Measurements from ENCODE around the gene C7orf33.
"Not testable (repeated sequence)": the region's sequence is repeated elsewhere in the genome, so short reads cannot be mapped to it uniquely, and the experiment has no call there.

C7orf33 gene

DNA sequence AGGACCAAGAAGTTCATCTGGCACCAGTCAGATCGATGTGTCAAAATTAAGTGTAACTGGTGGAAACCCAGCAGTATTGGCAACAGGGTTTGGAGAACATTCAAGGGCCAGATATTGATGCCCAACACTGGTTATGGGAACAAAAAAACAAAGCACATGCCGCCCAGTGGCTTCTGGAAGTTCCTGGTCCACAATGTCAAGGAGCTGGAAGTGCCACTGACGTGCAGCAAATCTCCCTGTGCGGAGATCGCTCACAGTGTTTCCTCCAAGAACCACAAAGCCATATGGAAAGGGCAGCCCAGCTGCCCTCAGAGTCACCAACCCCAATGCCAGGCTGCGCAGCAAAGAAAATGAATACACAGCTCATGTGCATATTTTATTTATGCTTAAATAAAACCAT lies 10.1 kb upstream of the C7orf33 start:
- DNase-seq (ENCODE audit: low read depth in 2 of 2), result no peak

DNA sequence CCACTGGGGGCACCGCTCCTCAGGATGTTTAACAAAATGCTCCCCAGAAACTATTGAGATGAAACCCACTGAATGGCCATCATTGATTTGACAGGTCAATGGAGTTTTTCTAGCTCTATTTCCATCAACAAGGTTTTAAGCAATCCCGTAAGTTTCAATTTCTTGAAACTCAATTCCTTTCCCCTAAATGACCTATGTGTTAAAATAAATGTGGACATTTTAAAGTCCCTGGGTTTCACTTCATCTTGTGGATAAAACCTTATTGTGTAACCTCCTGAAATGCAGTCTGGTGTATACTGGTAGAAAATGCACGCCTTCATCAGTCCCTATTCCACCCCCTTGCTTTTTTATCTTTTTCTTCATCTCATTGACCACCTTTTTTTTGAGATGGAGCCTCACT lies 8.9 kb upstream of the C7orf33 start:
- DNase-seq (ENCODE audit: low read depth in 2 of 2), result no peak

DNA sequence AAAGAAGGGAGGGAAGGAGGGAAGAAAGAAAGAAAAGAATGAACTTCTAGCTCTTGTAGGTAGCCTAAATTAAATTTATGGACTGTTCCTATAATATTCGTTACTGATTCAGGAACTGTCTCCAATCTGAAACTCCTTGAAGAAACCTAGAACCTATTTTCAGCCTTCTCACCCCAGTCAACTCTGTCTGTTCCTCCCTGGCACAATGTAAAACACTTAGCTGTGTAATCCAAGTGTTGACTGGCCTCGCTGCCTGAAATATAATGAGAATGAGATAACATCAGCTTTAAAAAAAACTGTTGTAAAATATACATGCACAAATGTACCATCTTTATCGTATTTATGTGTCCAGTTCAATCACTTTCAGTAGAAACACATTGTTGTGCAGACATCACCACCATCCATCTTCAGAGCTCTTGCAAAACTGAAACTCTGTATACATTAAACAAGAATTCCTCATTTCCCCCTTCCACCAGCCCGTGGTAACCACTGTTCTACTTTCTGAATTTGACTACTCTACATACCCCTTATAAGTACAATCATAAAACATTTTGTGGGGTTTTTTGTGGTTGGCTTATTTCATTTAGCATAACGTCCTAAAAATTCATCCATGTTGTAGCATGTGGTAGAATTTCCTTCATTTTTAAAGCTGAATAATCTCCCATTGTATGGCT lies 6.3 kb upstream of the C7orf33 start:
- DNase-seq (ENCODE audit: low read depth in 2 of 2), result peak in 1 of 2 donors; percentile 16

DNA sequence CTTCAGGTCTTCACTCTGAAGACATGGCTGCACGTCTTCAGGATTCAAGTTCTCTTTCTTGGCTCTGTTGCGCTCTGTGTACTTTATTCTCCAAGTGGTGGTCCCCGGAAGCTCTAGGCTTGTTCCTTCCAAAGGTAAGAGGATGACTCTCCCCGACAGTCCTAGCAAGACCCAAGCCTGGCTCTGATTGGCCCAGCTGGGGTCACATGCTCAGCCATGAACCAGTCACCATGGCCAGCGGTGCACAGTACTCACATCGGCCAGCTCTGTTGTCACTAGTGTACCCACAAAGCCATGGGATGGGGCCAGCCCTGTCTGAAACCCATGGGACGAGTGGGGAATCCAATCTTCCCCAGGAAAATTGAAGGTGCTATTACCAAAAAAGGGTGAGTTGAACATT lies 5.2 kb upstream of the C7orf33 start:
- no peak for DNase-seq (ENCODE audit: low read depth in 2 of 2)

DNA sequence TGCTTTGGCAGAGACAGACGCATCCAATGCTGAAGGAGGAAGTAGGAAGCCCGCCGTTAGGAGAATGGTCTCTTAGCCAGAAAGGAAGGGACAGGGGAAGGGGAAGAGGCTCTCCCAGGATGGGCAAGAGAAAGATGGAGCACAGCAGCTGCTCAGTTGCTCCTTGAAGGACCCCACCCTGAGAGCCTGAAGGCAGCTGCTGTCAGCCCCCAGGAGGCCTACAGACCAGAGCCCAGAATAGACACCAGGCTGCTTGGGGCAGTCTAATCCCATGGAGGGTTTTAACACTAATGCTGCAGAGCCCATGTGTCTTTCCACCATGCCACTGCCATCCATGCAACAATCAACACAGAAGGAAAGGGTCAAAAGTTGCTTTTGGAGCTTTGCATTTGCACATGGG lies 3.5 kb upstream of the C7orf33 start:
- no peak for DNase-seq (ENCODE audit: low read depth in 2 of 2)

DNA sequence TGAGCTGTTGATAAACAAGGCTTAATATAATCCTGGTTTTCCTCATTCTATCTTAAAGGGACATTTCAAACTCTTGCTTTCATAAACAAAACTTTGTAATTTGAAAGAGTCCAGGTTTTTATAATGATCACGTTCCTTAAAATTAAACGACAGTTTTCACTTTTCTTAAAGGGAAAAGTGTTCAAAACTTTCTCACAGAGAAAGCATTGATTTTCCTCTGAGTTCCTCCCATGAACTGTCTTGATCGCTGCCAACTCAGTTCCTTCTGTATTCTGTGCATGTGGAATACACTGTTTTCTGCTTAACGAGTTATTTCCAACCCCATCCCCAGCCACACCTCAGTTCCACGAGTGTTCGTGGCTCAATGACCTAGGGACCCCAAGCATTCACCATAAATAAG lies 2.4 kb upstream of the C7orf33 start:
- no peak for DNase-seq (ENCODE audit: low read depth in 2 of 2)

DNA sequence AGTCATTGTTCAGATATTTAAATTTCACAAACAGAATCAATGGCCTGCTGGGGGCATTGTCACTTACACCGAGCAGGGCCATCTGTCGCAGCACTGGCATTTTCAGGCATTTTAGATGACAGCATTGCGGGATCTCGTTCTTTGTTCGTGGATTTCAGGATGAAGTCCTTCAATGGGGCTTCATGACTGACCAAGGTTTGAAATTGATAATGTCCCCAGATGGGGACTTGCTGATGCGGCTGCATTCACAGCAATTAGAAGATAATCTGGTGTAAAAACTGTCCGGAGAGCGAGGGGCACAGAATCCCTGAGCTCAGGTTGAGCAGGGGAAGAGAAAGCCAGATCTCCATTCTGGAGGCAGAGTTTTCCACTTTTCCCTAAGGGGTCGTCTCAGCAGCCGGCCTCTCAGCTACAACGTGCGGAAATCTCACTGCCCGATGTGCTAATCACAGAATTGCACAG lies 1.9 kb upstream of the C7orf33 start:
- no peak for DNase-seq (ENCODE audit: low read depth in 2 of 2)

DNA sequence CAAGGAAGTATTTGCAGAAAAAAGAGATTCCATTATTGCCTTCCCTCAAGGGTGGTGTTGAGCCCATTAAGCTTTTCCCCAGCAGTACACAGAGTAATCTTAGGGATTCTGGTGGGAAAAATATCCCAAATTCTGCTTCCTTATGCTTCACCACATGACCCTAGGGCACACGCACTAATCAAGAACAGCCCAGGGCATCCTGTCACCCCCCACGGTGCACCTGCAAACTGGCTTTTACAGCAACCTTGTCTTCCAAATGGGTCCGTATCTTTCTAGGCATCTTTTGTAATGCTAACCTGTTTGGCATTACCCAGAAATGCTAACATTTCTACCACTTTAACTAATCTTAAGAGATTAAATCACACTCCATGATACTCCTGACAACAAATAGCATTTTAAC lies 926 bp upstream of the C7orf33 start:
- no peak for DNase-seq (ENCODE audit: low read depth in 2 of 2)

DNA sequence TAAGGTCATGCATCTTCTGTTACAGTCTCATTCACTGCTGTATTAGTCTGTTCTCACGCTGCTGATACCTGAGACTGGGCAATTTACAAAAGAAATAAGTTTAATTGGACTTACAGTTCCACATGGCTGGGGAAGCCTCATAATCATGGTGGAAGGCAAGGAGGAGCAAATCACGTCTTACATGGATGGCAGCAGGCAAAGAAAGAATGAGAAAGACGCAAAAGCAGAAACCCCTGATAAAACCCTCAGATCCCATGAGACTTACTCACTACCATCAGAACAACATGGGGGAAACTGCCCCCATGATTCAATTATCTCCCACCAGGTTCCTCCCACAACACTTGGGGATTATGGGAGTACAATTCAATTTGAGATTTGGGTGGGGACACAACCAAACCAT lies 5.8 kb downstream of the C7orf33 start:
- DNase-seq (ENCODE audit: low read depth in 2 of 2), result not testable (repeated sequence)

DNA sequence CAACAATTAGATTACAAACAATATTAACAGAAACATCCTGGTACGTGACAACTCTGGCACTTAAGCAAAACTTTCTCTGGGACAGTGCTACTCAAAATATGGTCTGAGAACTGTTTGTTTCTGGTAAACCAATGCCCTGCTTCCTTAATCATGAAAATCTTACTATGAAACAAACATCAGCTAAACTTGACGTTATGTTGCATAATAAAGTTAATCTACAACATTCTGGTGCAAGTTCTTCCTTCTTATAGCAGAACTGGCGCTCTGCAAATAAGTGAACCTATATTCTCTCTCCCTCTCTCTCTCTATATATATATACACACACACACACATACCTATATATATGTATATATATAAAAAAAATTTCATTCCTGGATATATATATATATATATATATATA lies 7.8 kb downstream of the C7orf33 start:
- DNase-seq (ENCODE audit: low read depth in 2 of 2), result no peak

DNA sequence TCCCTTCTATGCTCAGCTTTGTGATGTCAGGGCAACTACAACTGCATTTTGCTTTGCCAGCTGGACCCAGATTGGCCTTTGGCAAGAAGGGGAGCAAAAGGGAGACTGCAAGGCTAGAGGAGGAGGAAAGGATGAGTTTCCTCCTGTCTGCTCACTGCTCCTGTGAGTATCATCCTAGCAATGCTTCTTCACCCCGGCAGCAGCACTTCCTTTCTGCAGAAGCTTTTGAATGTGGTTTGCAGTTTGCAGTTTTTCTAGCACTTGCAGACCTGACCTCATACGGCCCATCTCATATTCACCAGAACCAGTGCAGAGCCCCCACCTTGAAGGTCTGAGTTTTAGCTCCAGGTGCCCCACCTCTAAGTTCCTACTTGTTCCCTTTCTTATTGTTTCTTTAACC lies 14.8 kb downstream of the C7orf33 start:
- DNase-seq (ENCODE audit: low read depth in 2 of 2), result no peak

DNA sequence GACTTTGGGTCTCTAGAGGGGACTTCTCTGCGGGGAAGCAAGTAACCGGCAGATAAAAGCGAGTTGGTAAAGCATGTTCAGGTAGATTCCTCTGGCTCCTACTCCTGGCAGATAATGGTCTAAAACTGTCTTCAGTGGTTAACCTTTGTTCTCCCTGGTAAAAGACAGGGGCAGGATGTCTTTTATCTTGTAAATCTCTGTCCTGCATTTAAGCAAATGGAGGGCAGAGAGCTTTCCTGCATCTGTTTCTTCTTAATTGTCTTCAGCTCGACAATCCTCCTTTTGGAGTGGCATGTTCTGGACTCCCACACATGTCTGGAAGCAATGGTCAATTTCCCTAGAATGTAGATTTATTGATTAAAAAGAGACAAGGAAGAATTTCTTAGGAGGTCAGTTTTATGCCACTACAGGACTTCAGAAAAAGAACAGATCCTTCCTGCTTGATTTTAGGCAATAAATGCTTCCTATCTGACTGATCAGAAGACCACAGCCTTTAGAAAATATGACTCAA lies 16.6 kb downstream of the C7orf33 start:
- no peak for DNase-seq (ENCODE audit: low read depth in 2 of 2)

DNA sequence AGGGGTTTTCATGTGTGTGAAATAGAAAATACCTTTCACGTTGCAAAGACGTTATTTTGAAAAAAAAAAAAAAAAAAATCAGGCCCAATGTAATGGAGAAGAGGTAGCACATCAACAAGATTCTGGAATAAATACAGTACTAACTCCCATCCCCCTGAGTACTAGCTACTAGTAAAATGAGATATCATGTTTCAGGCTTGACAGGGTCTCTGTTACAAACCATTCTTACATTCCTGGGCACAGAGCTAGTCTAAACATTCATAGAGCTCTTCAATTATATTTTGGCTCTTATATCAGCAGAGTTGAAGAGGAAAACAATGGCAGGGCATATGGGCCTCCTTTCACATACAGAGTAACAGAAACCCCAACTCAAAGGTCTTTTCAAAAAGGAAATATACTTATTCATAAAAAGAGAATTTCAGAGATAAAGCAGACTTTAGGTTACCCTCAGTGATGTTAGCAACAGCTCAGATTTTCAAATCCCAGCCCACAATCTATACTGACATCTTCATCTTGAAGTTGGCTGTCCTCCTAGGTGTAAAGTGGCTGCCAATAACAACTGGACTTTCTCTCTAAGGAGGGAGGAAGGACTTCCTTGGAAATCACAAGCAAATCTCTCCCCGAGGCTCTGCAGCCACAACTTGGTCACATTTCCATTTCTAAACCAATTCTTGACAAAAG lies 18.6 kb downstream of the C7orf33 start:
- no peak for DNase-seq (ENCODE audit: low read depth in 2 of 2)

DNA sequence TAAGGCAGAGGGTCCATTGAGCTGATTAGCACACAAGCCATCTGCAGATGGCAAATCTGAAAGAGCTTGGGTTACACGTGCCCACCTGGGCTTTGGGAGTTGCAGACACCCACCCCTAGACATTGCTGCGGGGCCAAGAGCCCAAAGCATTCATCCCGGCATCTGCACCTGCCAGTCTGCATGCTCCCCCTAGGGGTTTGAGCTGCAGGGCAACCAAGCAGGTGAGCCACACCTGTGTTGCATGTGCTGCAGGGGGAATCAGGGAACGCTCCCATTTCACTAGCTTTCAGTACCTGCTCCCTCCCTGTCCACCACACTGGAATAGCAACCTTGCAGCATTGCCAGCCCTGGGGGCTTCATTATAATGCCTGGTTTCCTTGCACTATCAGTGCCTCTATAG lies 21.1 kb downstream of the C7orf33 start:
- DNase-seq (ENCODE audit: low read depth in 2 of 2), result no peak

DNA sequence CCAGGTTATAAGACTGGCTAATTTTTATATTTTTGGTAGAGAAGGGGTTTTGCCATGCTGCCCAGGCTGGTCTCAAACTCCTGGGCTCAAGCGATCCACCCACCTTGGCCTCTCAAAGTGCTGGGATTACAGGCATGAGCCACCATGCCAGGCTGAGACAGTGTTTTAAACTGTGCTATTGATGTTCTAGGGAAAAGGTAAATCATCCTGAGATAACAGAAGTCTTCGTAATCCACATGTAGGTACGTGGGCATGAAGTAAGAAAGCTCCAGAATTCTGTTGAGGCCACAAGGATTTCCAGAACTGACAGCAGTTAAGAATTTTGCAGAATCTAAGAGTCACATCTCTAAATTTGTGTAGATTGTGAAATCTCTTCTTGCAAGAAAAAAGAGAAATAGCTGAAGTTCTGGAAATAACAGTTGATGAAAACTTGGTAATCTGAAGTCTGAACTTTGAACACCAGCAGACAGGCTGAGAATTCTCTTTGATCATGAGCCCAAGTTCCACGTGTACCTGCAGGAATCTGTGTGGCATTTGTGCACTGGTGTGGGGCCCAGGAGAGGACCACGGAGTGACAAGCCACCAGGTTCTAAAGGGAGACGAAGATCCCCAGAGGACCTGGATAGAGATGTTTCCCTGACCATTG lies 24.6 kb downstream of the C7orf33 start:
- DNase-seq (ENCODE audit: low read depth in 2 of 2), result no peak

DNA sequence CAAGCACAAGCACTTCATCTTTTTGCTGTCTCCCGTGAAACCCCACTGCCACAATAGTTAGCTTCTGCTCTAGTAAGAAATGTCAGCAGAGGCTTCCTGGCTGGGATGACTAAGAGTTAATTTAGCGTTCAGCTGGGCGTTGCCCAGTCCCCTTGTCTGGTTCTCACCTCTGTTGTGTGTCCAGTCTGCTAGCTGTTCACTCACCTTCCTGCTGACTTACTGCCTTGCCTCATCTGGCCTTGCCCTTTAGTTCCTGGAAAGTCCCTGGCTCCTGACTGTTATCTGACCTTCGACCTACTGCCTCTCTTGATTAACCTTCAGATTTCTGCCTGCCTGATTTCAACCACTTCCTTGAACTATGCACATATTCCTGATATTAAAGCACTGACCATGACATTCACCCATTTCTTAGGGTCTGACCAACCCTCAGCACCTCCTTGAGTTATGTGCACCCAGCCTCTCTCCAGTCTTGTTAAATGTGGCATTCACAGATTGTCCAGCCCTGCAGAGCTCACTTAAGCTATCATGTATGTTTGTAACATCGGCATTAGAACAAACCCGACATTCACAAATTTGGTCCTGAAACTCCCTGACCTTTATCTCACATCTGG lies 30.3 kb downstream of the C7orf33 start:
- no peak for DNase-seq (ENCODE audit: low read depth in 2 of 2)

DNA sequence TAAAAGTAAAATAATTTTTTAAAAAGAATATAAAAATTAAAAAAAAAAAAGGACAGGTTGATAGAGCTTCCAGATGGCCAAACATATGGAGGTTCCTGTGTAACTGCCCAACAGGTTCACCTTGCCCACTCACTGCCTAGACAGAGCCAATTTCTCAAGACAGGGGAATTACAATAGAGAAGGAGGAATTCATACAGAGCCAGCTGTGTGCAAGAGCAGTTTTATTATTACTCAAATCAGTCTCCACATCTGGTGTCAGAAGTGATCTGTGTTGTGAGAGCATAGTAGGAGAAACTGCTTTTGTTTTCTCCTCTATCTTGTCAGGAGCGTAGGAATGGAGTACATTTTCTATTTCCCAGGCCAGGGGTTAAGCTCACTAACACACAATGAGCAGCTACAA lies 31.0 kb downstream of the C7orf33 start:
- DNase-seq (ENCODE audit: low read depth in 2 of 2), result no peak

DNA sequence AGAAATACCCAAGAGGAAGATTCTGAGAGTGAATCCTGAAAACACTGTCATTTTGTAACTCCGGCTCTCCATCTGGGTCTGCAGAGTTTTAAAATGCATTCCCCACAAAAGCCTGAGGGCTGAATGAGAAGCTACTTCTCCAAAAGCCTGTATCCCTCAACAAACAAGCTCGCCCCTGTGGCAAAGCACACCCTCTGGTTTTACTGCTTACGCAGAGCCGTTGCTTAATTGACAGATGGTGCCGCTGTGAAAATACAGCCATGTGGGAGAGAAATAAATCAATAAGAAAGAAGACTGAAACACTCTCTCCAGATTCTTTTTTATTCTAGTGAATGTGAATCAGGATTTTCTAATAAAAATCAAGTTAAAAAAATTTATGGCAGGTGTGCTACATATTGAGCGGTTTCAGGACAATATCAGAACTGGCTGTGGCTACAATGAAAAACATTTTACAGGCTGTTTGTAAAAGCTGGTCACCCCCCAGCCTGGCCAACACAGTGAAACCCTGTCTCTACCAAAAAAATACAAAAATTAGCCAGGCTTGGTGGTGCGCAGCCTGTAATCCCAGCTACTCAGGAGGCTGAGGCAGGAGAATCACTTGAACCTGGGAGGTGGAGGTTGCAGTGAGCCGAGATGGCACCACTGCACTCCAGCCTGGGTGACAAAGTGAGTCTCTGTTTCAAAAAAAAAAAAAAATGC lies 32.5 kb downstream of the C7orf33 start:
- DNase-seq (ENCODE audit: low read depth in 2 of 2), result no peak

DNA sequence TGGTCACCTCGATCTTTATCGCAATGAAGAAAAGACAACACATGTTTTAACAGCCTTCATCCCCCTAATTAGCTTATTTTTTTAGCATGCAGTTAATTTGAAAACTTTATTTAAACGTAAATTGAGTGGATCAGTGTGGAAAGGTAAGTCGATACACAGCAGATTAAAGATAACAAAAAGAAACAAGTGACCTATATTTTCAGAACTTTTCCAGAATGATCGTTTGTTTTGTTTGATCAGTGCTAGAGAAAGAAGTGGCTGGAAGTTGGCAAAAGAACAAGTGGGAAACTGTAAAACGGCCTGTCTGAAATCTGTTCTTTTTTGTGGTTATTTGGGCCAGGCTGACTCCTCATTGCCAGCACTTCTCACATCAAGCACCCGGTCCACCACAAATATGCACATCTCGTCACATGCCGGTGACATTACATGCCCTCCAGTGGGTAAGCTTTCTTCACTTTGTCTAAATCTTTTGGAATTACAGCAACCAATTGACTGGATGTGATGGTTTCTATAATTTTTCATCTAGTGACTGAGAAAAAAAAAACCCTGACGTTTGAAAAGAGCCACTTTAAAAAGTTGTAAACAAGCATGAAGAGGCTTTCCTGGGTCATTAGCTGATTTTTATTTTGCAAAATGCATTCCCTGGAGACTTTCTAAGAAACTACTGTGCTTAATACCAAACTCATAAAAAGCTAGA lies 33.2 kb downstream of the C7orf33 start:
- DNase-seq (ENCODE audit: low read depth in 2 of 2), result no peak

DNA sequence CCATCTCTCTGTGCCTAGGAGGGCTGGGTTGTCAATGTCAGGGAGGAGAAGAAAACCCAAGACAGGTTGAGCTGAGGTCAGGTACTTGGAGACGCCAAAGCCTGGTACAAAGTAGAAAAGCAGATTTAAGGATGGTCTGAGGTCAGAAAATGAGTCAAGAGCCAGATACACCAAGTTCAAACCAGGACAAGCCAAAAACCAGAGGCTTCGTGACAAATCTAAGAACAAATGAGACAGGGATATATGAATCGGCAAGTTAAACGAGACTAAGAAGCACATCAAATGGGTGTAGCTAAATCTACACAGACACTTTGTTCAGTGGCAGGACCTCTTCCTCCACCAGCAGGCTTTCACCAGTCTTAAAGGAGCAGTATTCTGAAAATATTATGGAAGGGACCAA lies 34.2 kb downstream of the C7orf33 start:
- no peak for DNase-seq (ENCODE audit: low read depth in 2 of 2)

DNA sequence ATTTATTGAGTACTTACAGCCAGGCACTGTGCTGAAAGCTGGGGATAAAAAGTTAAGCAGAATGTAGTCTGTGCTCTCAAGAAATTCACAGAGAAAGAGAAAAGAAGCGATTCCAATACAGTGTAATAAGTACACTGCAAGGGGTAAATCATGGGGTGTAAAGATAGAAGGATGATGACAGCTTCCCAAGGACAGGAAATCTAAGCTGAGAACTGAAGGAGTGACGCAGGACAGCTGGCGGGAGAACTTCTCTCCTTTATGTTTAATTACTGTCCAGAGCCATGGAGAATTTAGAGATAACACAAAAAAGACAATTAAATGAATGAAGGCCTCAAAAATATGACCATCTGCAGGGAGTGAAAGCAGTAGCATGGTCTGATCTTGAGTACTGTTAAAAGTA lies 34.8 kb downstream of the C7orf33 start:
- no peak for DNase-seq (ENCODE audit: low read depth in 2 of 2)

Measured in stimulated activated CD4-positive, alpha-beta T cell treated with anti-CD3 and anti-CD28 coated beads, Interleukin-4, amount 100 ng/mL, for 48 hours (primary cell).